ENCODE data around the gene NPS. TPM values are rescaled to one million over a fixed set of nuclear protein-coding genes. Genes with fewer than 3 reads are reported as not detected.

The NPS gene
- not detected in 2 replicates for total RNA-seq

GRCh38 chr10:127549009-127549408 lies at the start of gene NPS:
Gene NPS (plus strand): TSS chr10:127549309. CDS start chr10:127549369, 60 bp downstream.

Other genes starting within 250 kb of the NPS start
- gene FOXI2, start 187.9 kb downstream of the NPS start, total RNA-seq = not detected in 2 replicates

Measured in hair follicular keratinocyte (primary cell).